ENCODE measurements around the gene CPS1.

Gene CPS1

DNA sequence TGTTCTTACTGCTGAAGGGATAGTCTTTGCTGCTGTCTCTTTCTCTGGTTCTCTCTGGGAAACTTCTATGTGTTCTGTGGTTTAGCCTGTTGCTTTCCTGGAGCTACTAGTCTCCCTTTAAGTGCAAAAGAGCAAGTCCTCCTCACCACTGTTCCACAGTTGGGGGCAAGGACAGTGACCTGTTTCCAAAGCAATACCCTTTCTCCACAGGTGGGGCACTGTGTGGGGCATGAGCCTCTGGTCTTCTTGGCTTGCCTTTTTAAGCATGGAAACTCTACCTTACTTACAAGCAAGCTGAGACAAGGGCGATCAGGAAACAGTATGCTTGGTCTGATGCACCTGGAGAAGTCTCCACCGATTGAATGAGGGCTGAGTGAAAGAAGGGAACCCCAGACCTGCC is 156.7 kb downstream of the CPS1 start:
- DNase-seq = no peak

DNA sequence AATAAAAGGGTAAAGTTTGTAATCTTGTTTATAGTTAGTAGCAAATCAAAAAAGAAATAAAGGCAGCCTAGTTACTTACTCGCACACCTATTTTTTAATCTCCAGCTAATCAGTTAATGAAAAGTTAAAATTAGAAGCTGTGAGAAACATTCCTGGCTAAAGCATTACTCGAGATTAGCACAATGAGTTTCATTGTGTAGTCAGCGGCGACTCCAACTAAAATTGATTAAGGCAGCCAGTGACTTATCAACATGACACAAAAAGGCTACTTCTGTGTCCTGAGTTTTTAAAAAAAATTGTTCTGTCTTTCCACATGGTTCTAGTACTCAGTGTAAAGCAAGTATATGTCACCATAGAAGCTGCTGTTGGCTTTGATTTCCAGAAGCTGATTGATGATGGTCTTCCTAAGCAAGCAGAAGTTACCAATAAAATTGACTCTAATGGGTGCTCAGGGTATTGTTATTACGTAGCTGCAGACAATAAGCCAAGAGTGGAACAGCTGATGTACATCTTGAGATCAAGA is 159.2 kb downstream of the CPS1 start:
- no peak for DNase-seq

DNA sequence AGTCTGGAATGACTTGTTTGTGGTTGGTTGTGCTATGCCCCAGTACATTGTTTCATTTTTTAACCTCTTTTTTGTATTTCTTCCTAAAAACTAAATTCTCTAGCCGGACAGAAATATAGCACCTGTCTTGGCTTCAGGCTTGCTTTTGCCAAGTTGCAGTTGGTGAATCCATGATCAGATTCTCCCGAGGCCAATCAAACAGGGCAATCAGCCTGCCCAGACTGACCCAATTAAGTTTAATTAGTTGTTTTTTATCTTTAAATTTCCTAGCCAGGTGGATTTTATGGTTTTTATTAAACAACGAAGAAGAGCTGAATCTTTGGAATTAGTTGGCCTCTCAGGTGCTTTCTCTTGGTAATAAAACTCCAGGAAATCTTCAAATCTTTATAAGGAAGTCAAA is 162.1 kb downstream of the CPS1 start:
- DNase-seq = no peak

- DNase-seq = no peak
Observed at GRCh38 chr2:210722092-210722491, 165.7 kb downstream of the CPS1 start.

DNA sequence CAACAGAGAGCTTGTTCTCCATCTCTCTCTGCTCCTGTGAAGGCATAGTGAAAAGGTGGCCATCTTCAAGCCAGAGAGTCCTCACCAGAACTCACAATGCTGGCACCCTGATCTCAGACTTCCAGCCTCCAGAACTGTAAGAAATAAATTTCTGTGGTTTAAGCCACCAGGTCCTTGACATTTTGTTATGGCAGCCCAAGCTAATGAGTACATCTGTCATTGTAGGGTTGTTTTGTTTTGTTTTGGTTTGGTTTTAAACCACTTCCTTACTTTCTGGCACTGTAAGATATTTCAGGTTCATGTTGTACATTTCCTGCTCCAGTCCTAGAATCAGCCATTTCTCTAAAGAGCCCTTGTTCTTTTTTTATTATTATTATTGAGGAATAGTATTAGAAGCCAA is 171.2 kb downstream of the CPS1 start:
- DNase-seq = no peak
